Erythroblast (primary cell): ENCODE measurements around the gene SHB.
A peak's percentile ranks its signal among the peaks of the same experiment; 100 is the strongest.

Experiments used
- DNase-seq, 2 experiments: peaks; one replicate each; lab custom pipeline; 2025; lab: John Stamatoyannopoulos, UW
- GATA1 ChIP-seq: IDR thresholded peaks from 2 replicates; pipeline ENCODE4 v1.6.1; 2011; ENCODE audit warnings: low read depth, mild to moderate bottlenecking, control low read depth, low read length, moderate library complexity
- POLR2A ChIP-seq: IDR thresholded peaks from 2 replicates; pipeline ENCODE4 v1.6.1; 2011; ENCODE audit warnings: mild to moderate bottlenecking, low read length

The SHB gene

GRCh38 chr9:37999588-38000189 lies 69.3 kb downstream of the SHB start:
- TF ChIP-seq GATA1 (no peak), POLR2A (no peak)
- no peak for DNase-seq

GRCh38 chr9:37998881-37999587 lies 70.0 kb downstream of the SHB start:
- TF ChIP-seq GATA1 (no peak), POLR2A (no peak)
- DNase-seq: peak in 1 of 2 experiments; percentile 27

DNA sequence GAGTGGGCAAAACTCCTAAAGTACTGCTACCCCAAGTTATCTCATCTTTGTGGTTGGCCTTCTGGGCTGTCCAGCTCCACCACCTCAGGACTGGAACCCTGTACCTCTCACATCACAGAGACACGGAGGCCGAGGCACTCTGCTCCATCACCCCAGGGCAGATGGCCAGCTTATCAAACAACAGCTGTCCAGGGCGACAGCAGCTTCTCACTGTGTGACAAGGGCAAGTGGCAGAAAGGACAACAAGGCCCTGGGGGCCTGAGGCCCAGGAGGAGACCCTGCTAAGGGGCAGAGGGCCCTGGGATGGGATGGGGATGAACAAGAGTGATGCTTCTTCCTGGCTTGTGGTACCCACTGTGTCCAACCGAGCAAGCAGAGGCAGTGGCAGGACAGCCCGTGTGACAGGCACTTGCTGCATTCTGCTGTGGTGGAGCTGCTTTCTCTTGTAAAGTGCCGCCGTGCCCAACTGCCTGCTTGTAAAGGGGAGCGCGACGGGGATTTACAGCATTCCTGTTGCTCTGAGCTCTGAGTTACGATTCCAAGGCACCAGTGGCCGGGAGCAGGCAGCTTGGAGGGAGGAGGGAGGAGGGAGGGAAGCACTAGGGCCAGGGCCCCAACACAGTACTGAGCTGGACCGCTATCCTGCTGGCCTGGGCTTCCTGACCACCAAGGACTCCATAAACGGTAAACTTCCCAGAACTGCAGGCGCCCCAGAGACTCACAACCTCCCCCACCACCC lies 71.2 kb downstream of the SHB start:
- TF ChIP-seq POLR2A: no peak
- TF ChIP-seq GATA1: no peak
- peak; percentile 78 to 88 for DNase-seq

DNA sequence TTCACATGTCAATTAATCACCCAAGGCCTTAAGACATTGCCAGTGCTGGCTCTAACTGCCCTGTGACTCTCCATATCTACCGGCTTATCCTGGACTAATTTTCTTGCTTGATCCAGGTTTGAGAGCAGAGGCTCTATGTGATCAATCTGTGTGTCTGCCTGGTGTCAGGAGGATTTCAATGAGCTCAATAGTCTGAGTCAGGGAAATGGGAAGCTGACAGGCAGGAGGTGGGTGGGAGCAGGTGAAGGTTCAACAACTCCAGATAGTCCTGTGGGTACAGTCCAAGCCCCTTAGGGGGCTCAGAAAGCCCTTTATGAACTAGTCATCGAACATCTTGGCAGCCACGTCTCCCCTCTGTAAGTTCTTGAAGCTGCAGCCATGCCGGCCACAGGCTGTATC lies 72.2 kb downstream of the SHB start:
- TF ChIP-seq POLR2A (no peak), GATA1 (no peak)
- no peak for DNase-seq

DNA sequence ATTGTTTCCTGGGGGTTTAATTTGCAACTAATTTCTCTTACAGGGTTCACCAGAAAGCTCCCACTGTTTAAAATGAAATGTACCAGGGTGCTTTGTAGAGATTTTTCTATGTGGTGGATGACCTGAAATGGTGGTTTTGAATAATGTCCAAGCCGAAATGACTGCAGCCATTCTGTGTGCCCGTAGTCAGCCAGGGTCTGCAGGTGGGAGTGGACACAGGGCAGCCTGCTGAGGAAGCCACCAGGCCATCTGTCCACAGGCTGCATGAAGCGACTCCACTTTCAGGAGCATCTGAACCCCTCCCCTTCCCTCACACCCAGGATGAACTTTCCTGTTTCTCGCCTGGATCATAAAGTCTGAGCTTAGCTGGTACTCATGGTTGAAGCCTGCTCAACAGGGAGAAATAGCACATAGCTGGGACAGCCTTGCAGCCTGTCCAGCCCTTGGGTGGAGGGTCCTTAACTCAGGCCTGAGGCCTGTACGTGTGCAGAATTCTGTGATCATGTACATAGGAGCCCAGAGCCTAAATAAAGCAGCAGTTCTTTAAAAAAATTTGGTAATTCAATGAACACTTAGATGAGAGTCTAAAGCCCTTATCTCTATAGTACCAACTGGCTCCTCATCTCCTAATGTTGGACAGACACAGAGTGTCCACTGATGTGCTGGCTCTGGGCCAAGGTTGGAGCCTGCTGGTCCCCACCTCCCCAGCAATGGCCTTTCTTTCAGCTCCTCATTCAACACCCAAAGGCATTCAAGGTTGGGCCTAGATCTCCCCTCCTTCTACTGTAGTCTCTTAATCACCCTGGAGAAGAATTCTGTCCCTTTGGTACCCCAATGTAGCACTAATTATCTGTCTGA lies 72.8 kb downstream of the SHB start:
- peak; percentile 70 to 81 for DNase-seq
- no peak for TF ChIP-seq POLR2A
- TF ChIP-seq GATA1: no peak

DNA sequence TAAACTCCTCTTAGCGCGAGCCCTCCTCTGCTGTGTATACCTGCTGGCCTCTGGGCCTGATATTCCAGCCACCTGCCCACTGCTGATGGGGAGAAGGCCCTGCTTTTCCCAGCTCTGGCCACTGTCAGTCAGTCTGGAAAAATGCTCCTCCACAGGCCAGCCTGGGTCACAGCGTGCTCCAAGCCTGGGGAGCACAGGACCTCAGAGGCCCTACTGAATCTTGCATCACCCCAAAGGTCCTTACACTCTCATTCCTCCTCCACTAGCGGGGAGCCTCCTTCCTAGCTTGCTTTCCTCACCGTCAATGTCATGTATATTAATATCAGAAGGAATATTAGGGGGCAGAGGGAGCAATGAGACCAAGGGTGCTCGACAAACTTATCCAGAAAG lies 73.7 kb downstream of the SHB start:
- DNase-seq: no peak
- TF ChIP-seq GATA1 (no peak), POLR2A (no peak)

- peak; percentile 46 to 65 for DNase-seq
- no peak for TF ChIP-seq GATA1
- TF ChIP-seq POLR2A: no peak
These were observed 74.2 kb downstream of the SHB start for GRCh38 chr9:37994639-37995347.

GRCh38 chr9:37992924-37993349 lies 76.1 kb downstream of the SHB start:
- TF ChIP-seq GATA1: no peak
- DNase-seq: peak; percentile 15 to 40

DNA sequence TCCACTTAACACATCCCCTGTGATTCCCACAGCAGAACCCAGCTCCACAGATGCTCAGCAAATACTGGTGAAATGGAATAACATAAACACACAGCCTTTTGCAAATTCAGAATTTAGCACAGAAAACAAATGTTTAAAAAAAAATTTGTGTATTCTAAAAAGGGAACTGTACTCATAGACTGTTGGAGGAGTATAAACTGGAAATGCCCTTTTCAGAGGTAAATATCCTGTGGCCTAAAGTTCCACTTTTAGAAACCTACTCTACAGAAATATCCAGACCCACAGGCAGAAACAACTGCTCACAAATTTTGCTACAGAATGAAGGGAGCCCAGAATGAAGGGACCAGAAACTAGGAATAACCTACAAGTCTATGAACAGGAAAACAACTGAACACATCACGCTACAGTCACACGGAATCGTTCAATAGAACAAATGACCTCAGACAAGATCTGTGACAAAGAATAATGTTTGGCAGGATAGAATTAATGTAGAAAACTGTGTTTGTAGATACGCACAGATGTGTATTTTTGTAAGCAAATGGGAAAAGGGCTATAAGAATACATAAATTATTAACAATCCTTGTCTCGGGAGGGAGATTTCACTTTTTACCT lies 78.5 kb downstream of the SHB start:
- no peak for TF ChIP-seq POLR2A
- no peak for TF ChIP-seq GATA1
- DNase-seq: no peak

GRCh38 chr9:37989701-37990100 lies 79.3 kb downstream of the SHB start:
- TF ChIP-seq GATA1: no peak
- TF ChIP-seq POLR2A: no peak
- DNase-seq: no peak

DNA sequence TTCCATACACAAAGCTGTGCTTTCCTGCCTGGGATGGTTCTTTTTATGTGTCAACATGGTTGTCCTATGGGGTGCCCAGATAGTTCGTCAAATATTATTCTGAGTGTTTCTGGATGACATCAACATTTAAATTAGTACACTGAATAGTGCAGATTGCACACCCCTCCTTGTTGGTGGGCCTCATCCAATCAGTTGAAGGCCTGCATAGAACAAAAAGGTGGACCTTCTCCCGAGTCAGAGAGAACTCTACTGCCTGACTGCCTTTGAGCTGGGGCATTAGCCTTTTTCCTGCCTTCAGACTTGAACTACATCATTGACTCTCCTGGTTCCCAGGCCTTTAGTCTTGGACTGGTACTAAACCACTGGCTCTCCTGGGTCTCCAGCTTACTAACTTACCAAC lies 80.4 kb downstream of the SHB start:
- DNase-seq: no peak
- TF ChIP-seq GATA1 (no peak), POLR2A (no peak)

GRCh38 chr9:37988041-37988440 lies 81.0 kb downstream of the SHB start:
- TF ChIP-seq GATA1 (no peak), POLR2A (no peak)

DNA sequence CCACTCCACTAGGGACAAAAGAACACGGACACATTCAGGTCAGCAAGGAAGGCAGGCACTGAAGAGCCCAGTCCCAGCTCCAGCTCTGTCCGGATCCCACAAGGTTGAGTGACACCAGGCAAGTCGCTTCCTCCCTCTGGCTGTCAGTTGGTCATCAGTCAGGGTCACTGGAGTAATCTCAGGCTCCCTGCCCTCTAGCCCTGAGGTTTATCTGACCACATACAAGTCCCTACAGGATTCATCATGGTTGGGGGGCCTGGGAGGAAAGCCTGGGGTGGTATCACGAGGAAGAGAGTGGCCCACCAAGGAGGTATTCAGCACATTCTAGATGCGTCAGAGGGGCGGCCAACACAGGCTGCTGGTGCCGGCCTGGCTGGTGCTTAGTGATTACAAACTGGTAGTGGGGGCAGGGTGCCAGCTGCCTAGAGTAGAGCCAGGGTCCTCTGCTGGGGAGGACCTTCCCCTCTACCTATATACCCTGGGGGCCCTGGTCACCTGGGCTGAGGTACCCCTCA lies 81.5 kb downstream of the SHB start:
- no peak for TF ChIP-seq POLR2A
- no peak for TF ChIP-seq GATA1

More at GRCh38 chr9:37988041-37988440, 81.0 kb downstream of the SHB start:
- no peak for DNase-seq

More for the DNA sequence above, 81.5 kb downstream of the SHB start:
- no peak for DNase-seq
